ENCODE measurements around the gene ARHGAP24. TPM values are rescaled to one million over a fixed set of nuclear protein-coding genes. Genes with fewer than 3 reads are reported as not detected.

ARHGAP24 gene
- total and polyA plus RNA-seq, 2 experiments from 2014 or later = 19.5 to 29.6 TPM

DNA sequence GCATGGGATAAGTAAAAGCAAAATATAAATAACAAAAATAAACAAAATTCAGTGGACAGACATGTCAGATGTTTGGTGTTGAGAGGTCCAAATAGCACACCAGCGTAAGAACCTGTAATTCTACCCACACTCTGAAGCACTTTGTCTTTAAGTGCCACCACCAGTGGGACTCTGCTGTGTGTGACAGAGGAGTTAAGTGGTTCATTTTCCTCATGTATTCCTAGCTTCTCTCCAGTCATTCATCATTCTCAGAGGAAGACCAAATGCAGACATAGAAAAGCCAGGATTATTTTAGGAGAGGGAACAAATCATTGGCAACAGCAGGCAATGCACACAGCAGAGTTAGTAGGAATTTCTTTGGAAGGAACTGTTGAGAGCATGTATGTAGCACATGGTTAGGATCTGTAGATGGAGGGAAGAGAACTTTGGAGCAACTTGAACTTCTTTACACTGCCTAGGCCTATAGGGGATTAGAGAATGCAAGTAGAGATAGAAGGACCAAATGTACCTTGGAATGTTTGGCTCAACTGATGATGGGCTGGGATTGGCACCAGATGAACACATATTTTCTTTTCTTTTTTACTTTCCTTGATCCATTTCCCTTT lies 43.0 kb upstream of the ARHGAP24 start:
- WGBS (ENCODE audit: low lambda C conversion rate, missing lambda C conversion rate) = 100% methylated on average over 1 of the region's 1 CpG
- H3K27ac ChIP-seq = no peak overlapping the region
- H4K20me1 ChIP-seq (ENCODE audit: insufficient read depth, poor library complexity, severe bottlenecking) = no peaks in the 10 kb centered on the region
- H3K9me3 ChIP-seq (ENCODE audit: low read depth) = no peaks in the 10 kb centered on the region
- no peak overlapping the region for H2AFZ ChIP-seq
- H3K9me2 ChIP-seq (replicated peaks; ENCODE audit: insufficient read depth) = no peaks in the 10 kb centered on the region
- H3K4me1 ChIP-seq (ENCODE audit: insufficient read depth) = peaks cover 11% of the 10 kb centered on the region
- no peak for TF ChIP-seq EZH2 (IDR thresholded peaks at IDR 0.05; ENCODE audit: borderline replicate concordance)
- TF ChIP-seq, protein P1, sequence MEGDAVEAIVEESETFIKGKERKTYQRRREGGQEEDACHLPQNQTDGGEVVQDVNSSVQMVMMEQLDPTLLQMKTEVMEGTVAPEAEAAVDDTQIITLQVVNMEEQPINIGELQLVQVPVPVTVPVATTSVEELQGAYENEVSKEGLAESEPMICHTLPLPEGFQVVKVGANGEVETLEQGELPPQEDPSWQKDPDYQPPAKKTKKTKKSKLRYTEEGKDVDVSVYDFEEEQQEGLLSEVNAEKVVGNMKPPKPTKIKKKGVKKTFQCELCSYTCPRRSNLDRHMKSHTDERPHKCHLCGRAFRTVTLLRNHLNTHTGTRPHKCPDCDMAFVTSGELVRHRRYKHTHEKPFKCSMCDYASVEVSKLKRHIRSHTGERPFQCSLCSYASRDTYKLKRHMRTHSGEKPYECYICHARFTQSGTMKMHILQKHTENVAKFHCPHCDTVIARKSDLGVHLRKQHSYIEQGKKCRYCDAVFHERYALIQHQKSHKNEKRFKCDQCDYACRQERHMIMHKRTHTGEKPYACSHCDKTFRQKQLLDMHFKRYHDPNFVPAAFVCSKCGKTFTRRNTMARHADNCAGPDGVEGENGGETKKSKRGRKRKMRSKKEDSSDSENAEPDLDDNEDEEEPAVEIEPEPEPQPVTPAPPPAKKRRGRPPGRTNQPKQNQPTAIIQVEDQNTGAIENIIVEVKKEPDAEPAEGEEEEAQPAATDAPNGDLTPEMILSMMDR (IDR thresholded peaks at IDR 0.05; ENCODE audit: poor library complexity) = no peak
- no peak for TF ChIP-seq EZH2phosphoT487 (IDR thresholded peaks at IDR 0.05; ENCODE audit: low read depth, severe bottlenecking, unreplicated experiment)
- no peaks in the 10 kb centered on the region for H3K36me3 ChIP-seq (replicated peaks; ENCODE audit: insufficient read depth, low read depth)
- no peak for DNase-seq (ENCODE audit: low spot score)
- no peak overlapping the region for H3K4me3 ChIP-seq
- no peak overlapping the region for H3K4me2 ChIP-seq
- no peaks in the 10 kb centered on the region for H3K27me3 ChIP-seq
- no peaks in the 10 kb centered on the region for H3K79me2 ChIP-seq

DNA sequence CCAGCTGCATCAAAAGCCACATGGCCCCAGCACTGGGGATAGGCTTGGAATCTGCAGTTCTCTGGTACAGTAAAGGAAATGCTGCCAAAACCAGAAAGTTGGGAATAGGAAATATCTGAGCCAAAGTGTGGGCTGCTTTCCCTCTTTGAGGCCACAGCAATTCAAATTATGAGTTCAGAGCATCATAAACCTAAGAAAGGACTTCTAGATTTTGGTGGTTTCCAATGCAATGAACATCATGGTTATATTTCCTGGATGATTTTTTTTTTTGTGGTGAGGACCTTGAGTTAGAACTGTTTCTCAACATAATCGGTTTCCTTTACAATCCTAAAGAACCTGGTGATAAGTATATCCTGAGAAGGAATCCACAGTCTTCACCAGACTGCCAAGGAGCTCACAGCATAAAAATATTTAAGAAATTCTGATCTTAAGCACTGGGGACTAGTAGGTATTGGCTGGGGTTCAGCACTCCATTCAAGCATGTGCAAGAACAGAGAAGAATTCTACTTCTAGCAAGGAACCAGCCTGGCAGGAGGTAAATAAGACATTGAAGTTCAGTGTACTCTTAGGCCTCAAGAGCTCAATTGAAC lies 29.8 kb upstream of the ARHGAP24 start:
- Histone ChIP-seq H4K20me1 (ENCODE audit: insufficient read depth, poor library complexity, severe bottlenecking) (no peaks in the 10 kb centered on the region), H3K27ac (no peak overlapping the region), H3K27me3 (no peaks in the 10 kb centered on the region), H3K36me3 (replicated peaks; ENCODE audit: insufficient read depth, low read depth) (no peaks in the 10 kb centered on the region), H3K9me3 (ENCODE audit: low read depth) (no peaks in the 10 kb centered on the region), H3K4me3 (no peak overlapping the region), H3K9me2 (replicated peaks; ENCODE audit: insufficient read depth) (no peaks in the 10 kb centered on the region), H2AFZ (no peak overlapping the region), H3K79me2 (no peaks in the 10 kb centered on the region), H3K4me2 (no peak overlapping the region), H3K4me1 (ENCODE audit: insufficient read depth) (peaks cover 8% of the 10 kb centered on the region)
- WGBS (ENCODE audit: low lambda C conversion rate, missing lambda C conversion rate) = 81% methylated on average over 1 of the region's 1 CpG
- no peak for TF ChIP-seq EZH2phosphoT487 (IDR thresholded peaks at IDR 0.05; ENCODE audit: low read depth, severe bottlenecking, unreplicated experiment)
- TF ChIP-seq EZH2 (IDR thresholded peaks at IDR 0.05; ENCODE audit: borderline replicate concordance) = no peak
- TF ChIP-seq, protein P1 (IDR thresholded peaks at IDR 0.05; ENCODE audit: poor library complexity) = no peak
- no peak for DNase-seq (ENCODE audit: low spot score)

DNA sequence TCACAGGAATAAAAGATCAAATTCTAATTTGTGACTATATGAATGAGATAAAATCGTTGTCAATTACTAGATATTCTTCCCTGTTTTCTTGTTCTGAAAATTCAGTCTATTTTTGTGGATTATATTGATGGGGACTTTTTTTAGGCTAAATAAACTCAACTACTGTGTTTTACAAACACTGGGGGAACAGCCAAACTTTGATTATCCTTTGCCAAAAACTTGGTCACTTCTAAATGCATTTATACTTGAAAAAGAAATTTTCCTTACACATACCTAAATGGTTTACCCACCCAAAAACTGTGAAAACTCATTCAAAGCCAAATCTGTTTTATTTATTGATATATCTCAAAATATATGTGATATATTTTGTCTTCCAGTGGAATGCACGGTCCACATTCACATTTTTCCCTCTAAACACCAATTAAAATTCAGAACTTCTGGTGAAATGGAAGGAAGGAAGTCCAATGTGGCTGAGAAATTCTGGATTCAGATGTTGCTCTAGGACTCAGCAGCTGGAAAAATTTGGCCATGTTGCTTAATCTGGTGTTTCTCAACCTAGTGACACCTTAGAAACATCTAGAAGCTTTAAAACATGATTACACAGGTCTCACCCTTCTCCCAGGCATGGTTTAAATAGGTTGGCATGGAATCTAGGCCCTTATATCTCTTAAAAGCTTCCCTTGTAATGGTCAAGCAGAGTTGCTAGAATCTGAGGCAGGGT lies 28.6 kb upstream of the ARHGAP24 start:
- H3K9me2 ChIP-seq (replicated peaks; ENCODE audit: insufficient read depth) = no peaks in the 10 kb centered on the region
- no peaks in the 10 kb centered on the region for H3K9me3 ChIP-seq (ENCODE audit: low read depth)
- WGBS (ENCODE audit: low lambda C conversion rate, missing lambda C conversion rate) = 94% methylated on average over 2 of the region's 2 CpGs
- H3K36me3 ChIP-seq (replicated peaks; ENCODE audit: insufficient read depth, low read depth) = no peaks in the 10 kb centered on the region
- H2AFZ ChIP-seq = no peak overlapping the region
- no peaks in the 10 kb centered on the region for H3K27me3 ChIP-seq
- H3K79me2 ChIP-seq = no peaks in the 10 kb centered on the region
- H3K27ac ChIP-seq = no peak overlapping the region
- H3K4me1 ChIP-seq (ENCODE audit: insufficient read depth) = peaks cover 8% of the 10 kb centered on the region
- no peak overlapping the region for H3K4me3 ChIP-seq
- no peak overlapping the region for H3K4me2 ChIP-seq
- no peaks in the 10 kb centered on the region for H4K20me1 ChIP-seq (ENCODE audit: insufficient read depth, poor library complexity, severe bottlenecking)
- TF ChIP-seq, protein P1 (IDR thresholded peaks at IDR 0.05; ENCODE audit: poor library complexity) = no peak
- no peak for TF ChIP-seq EZH2 (IDR thresholded peaks at IDR 0.05; ENCODE audit: borderline replicate concordance)
- no peak for TF ChIP-seq EZH2phosphoT487 (IDR thresholded peaks at IDR 0.05; ENCODE audit: low read depth, severe bottlenecking, unreplicated experiment)
- no peak for DNase-seq (ENCODE audit: low spot score)
